SK-N-MC (cell line): ENCODE measurements around the gene GPR62.

ENCODE experiments used
- EZH2 ChIP-seq: fragments of 200-600 bp; sonication (generic); IDR thresholded peaks from one replicate; pipeline ENCODE4 v1.6.1; 2017; ENCODE audit warnings: antibody characterized with exemption
- FOXP2 ChIP-seq: optimal IDR thresholded peaks from 2 replicates; pipeline ENCODE3; 2011; ENCODE audit warnings: mild to moderate bottlenecking, moderate library complexity; ENCODE audit not compliant: insufficient read depth; ENCODE audit errors: extremely low read length, control extremely low read depth
- POLR2AphosphoS5 ChIP-seq: IDR thresholded peaks from 2 replicates; pipeline ENCODE4 v1.6.1; 2012; ENCODE audit warnings: mild to moderate bottlenecking, low read depth, low read length, borderline replicate concordance

DNA sequence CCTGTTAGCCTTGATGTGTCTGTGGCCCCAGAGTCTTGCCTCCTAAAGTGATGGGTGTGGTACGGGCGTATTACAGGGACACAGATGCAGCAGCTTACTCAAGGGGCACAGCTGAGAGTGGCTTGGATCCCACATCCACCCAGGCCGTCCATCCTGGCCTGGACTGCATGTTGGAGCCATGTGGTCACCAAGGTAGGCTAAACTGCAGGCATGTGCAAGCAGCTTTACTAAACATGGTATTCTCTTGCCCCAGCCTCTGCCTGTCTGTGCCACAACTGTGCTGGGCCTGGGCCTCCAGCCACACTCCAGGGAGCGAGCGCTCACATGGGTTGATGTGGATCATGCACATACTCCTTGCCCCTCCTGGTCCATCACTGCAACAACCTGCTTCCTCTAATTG is 6.1 kb upstream of the GPR62 start:
- TF ChIP-seq EZH2 (no peak), POLR2AphosphoS5 (no peak), FOXP2 (no peak)
